ENCODE measurements around the gene TIAM2.
"Not testable (repeated sequence)": the region's sequence is repeated elsewhere in the genome, so short reads cannot be mapped to it uniquely, and the experiment has no call there.

TIAM2 gene

GRCh38 chr6:154991207-154991606, 3.9 kb upstream of the TIAM2 start:
- DNase-seq = no peak

- no peak for DNase-seq
These were observed 2.1 kb upstream of the TIAM2 start for GRCh38 chr6:154993026-154993425.

GRCh38 chr6:154993710-154994109, 1.4 kb upstream of the TIAM2 start:
- DNase-seq = no peak

GRCh38 chr6:154994836-154995253, 270 bp upstream of the TIAM2 start:
- no peak for DNase-seq

- DNase-seq = no peak
These were observed 988 bp downstream of the TIAM2 start for GRCh38 chr6:154996016-154996590.

GRCh38 chr6:154996841-154997311, 1.8 kb downstream of the TIAM2 start:
- peak in 1 of 2 experiments; percentile 9 for DNase-seq

- no peak for DNase-seq
These were observed 3.7 kb downstream of the TIAM2 start for GRCh38 chr6:154998855-154999254.

GRCh38 chr6:155001482-155001881, 6.4 kb downstream of the TIAM2 start:
- no peak for DNase-seq

GRCh38 chr6:155001934-155002333, 6.8 kb downstream of the TIAM2 start:
- DNase-seq = no peak

GRCh38 chr6:155003476-155003875, 8.4 kb downstream of the TIAM2 start:
- DNase-seq = no peak

GRCh38 chr6:155004017-155004416, 8.9 kb downstream of the TIAM2 start:
- no peak for DNase-seq

- DNase-seq = no peak
These were observed 9.7 kb downstream of the TIAM2 start for GRCh38 chr6:155004576-155005372.

GRCh38 chr6:155008625-155009024, 13.5 kb downstream of the TIAM2 start:
- DNase-seq = no peak

- no peak for DNase-seq
These were observed 15.8 kb downstream of the TIAM2 start for GRCh38 chr6:155010940-155011339.

- DNase-seq = no peak
These were observed 16.7 kb downstream of the TIAM2 start for GRCh38 chr6:155011809-155012291.

GRCh38 chr6:155013457-155013876, 18.4 kb downstream of the TIAM2 start:
- no peak for DNase-seq

- DNase-seq = no peak
These were observed 19.0 kb downstream of the TIAM2 start for GRCh38 chr6:155014137-155014536.

- DNase-seq = no peak
These were observed 19.7 kb downstream of the TIAM2 start for GRCh38 chr6:155014670-155015300.

GRCh38 chr6:155018415-155018814, 23.3 kb downstream of the TIAM2 start:
- not testable (repeated sequence) for DNase-seq

- no peak for DNase-seq
These were observed 26.6 kb downstream of the TIAM2 start for GRCh38 chr6:155021680-155022079.

- no peak for DNase-seq
These were observed 27.6 kb downstream of the TIAM2 start for GRCh38 chr6:155022721-155023120.

- no peak for DNase-seq
These were observed 28.6 kb downstream of the TIAM2 start for GRCh38 chr6:155023717-155024116.

- no peak for DNase-seq
These were observed 29.4 kb downstream of the TIAM2 start for GRCh38 chr6:155024391-155025027.

All from NCI-H526 (cell line).